SK-N-MC (cell line): ENCODE measurements around the gene PHACTR3.

ENCODE experiments used
- DNase-seq: peaks from one replicate; pipeline ENCODE4 v3.0.0-alpha.2; 2011; ENCODE audit warnings: low read depth, low spot score
- H3K27ac ChIP-seq: fragments of 200-600 bp; sonication (generic); 2 replicates; pipeline ENCODE4 v1.5.1; 2016; ENCODE audit warnings: mixed run types
- H3K36me3 ChIP-seq: fragments of 200-600 bp; sonication (generic); 2 replicates; pipeline ENCODE4 v1.6.1; 2017; ENCODE audit warnings: antibody characterized with exemption, low read length, mixed read lengths; ENCODE audit not compliant: insufficient read depth
- H3K4me3 ChIP-seq: fragments of 200-600 bp; sonication (generic); 2 replicates; pipeline ENCODE4 v1.5.1; 2016
- H3K9ac ChIP-seq: fragments of 200-600 bp; sonication (generic); 2 replicates; pipeline ENCODE4 v1.8.0; 2017; ENCODE audit warnings: mixed run types, mixed read lengths; ENCODE audit not compliant: insufficient read length
- H3K9me3 ChIP-seq: fragments of 200-600 bp; sonication (generic); 2 replicates; pipeline ENCODE4 v1.6.1; 2017; ENCODE audit warnings: low read depth, mild to moderate bottlenecking, antibody characterized with exemption, low read length, moderate library complexity, mixed read lengths
- EZH2 ChIP-seq: fragments of 200-600 bp; sonication (generic); IDR thresholded peaks from one replicate; pipeline ENCODE4 v1.6.1; 2017; ENCODE audit warnings: antibody characterized with exemption
- FOXP2 ChIP-seq: optimal IDR thresholded peaks from 2 replicates; pipeline ENCODE3; 2011; ENCODE audit warnings: mild to moderate bottlenecking, moderate library complexity; ENCODE audit not compliant: insufficient read depth; ENCODE audit errors: extremely low read length, control extremely low read depth
- POLR2AphosphoS5 ChIP-seq: IDR thresholded peaks from 2 replicates; pipeline ENCODE4 v1.6.1; 2012; ENCODE audit warnings: mild to moderate bottlenecking, low read depth, low read length, borderline replicate concordance

PHACTR3 gene

GRCh38 chr20:59741073-59741472, 136.7 kb downstream of the PHACTR3 start:
- no peak overlapping the region for H3K27ac ChIP-seq
- H3K4me3 ChIP-seq = no peak overlapping the region
- no peak overlapping the region for H3K9ac ChIP-seq
- no peak for TF ChIP-seq EZH2
- no peak for TF ChIP-seq FOXP2
- no peak for TF ChIP-seq POLR2AphosphoS5
- DNase-seq = no peak
- H3K9me3 ChIP-seq = no peaks in the 10 kb centered on the region
- H3K36me3 ChIP-seq = no peaks in the 10 kb centered on the region

DNA sequence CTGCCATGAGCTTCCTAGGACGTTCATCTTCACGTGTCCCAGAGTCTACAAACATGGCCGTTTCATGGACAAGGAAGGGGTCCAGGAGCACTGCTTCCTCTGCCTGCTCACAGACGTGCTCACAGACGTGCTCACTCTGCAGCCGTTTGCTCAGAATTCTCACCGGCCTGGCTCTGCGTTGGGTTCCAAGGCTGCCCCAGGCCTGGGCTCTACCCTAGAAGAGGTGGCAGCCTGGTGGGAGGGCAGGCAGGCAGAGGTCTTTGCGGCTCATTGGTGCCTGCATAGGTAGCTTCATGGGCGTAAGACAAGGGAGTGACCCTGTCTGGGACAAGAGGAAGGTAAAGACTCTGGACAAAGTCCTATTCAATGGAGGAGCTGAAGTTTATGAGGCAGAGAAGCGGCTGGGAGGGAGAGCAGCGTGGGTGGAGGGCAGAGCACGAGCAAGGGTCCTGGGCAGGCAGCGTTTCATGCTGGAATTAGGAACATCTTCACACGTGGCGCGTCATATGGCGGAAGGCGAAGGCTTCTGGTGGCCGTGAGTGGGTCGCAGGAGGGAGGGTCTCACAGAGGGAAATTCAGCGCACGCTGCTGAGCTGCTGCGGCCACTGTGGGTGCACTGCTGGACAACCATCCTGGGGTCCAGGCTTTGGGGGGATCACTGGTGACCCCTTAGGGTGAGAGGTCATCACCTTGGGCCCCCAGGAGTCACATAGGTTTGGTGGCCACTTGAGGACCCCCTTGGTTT, 138.2 kb downstream of the PHACTR3 start:
- DNase-seq = no peak
- Histone ChIP-seq H3K4me3 (no peak overlapping the region), H3K9me3 (no peaks in the 10 kb centered on the region), H3K36me3 (no peaks in the 10 kb centered on the region), H3K9ac (no peak overlapping the region), H3K27ac (no peak overlapping the region)
- no peak for TF ChIP-seq FOXP2
- TF ChIP-seq POLR2AphosphoS5 = no peak
- TF ChIP-seq EZH2 = no peak

DNA sequence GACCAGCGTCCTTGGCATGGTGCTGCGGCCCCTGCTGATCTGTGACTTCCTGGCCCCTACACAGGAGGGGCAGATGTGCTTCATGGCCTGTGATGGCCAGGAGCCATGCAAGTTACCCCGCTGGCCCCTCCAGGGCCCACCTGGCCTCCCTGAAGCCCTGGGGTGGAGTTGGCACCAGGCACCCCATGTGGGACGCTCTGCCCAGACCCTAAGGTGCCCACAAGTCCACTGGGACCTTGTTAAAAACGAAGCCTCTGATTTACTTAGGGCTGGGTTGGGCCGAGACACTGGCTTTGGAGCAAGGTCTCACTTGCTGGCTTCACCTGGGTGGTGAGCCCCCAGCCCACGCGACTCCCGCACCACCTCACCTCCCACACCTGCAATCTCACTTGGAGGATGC, 139.0 kb downstream of the PHACTR3 start:
- H3K36me3 ChIP-seq = no peaks in the 10 kb centered on the region
- H3K27ac ChIP-seq = no peak overlapping the region
- H3K4me3 ChIP-seq = no peak overlapping the region
- no peak overlapping the region for H3K9ac ChIP-seq
- DNase-seq = no peak
- H3K9me3 ChIP-seq = no peaks in the 10 kb centered on the region
- TF ChIP-seq FOXP2 (no peak), POLR2AphosphoS5 (no peak), EZH2 (no peak)

- Histone ChIP-seq H3K9ac (no peak overlapping the region), H3K9me3 (no peaks in the 10 kb centered on the region), H3K4me3 (no peak overlapping the region), H3K36me3 (no peaks in the 10 kb centered on the region), H3K27ac (no peak overlapping the region)
- TF ChIP-seq EZH2 (no peak), POLR2AphosphoS5 (no peak), FOXP2 (no peak)
- DNase-seq = no peak
Observed at GRCh38 chr20:59743767-59744485, 139.6 kb downstream of the PHACTR3 start.

DNA sequence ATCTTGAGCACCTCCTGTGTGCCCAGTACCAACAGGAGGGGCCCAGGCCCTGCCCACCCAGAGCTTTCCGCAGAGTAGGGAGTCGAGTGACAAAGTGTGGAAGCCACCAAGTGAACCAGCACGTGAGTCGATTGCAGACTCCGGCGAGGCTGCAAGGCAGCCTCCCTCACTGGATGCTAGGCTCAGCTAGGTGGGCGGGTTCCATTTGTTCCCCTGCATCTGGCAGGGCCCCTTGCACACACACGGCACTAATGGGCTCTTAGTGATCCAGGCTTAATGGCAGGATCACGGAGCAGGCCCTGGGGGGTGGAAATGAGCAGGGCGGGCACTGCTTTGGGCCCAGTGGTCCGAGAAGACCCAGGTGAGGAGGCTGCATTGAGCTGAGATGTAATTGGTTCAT, 140.4 kb downstream of the PHACTR3 start:
- TF ChIP-seq EZH2 (no peak), POLR2AphosphoS5 (no peak), FOXP2 (no peak)
- no peaks in the 10 kb centered on the region for H3K36me3 ChIP-seq
- H3K9me3 ChIP-seq = no peaks in the 10 kb centered on the region
- H3K27ac ChIP-seq = no peak overlapping the region
- no peak overlapping the region for H3K4me3 ChIP-seq
- H3K9ac ChIP-seq = no peak overlapping the region
- DNase-seq = no peak

DNA sequence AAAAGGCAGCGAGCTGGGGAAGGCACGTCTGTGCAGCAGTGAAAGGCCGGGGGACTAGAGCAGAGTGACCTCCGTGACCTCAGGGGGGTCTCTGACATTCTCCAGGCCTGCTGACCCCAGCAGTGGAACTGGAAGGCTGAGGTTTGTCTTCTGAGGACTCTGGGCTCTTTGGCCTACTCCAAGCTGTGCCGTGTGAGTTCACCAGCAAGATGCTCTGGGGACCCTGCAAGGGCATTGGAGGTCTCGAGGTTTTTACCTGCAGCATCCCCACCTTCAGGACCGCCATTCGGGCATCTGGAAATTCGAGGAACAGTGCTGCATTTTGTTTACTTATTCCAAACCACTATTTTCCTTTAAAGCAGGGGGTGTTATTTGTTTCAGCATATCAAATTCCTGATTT, 140.9 kb downstream of the PHACTR3 start:
- H3K4me3 ChIP-seq = no peak overlapping the region
- H3K9ac ChIP-seq = no peak overlapping the region
- no peaks in the 10 kb centered on the region for H3K9me3 ChIP-seq
- no peak for DNase-seq
- H3K36me3 ChIP-seq = no peaks in the 10 kb centered on the region
- TF ChIP-seq POLR2AphosphoS5 (no peak), EZH2 (no peak), FOXP2 (no peak)
- H3K27ac ChIP-seq = no peak overlapping the region

- H3K9me3 ChIP-seq = no peaks in the 10 kb centered on the region
- H3K4me3 ChIP-seq = no peak overlapping the region
- TF ChIP-seq POLR2AphosphoS5 = no peak
- TF ChIP-seq EZH2 = no peak
- TF ChIP-seq FOXP2 = no peak
- no peaks in the 10 kb centered on the region for H3K36me3 ChIP-seq
- DNase-seq = no peak
- H3K27ac ChIP-seq = no peak overlapping the region
- no peak overlapping the region for H3K9ac ChIP-seq
Observed at GRCh38 chr20:59745716-59746115, 141.4 kb downstream of the PHACTR3 start.

GRCh38 chr20:59746155-59746554, 141.8 kb downstream of the PHACTR3 start:
- H3K9ac ChIP-seq = no peak overlapping the region
- H3K36me3 ChIP-seq = no peaks in the 10 kb centered on the region
- DNase-seq = no peak
- no peak for TF ChIP-seq POLR2AphosphoS5
- TF ChIP-seq EZH2 = no peak
- no peak for TF ChIP-seq FOXP2
- H3K27ac ChIP-seq = no peak overlapping the region
- no peaks in the 10 kb centered on the region for H3K9me3 ChIP-seq
- H3K4me3 ChIP-seq = no peak overlapping the region
